ENCODE results near the gene VRK1. TPM values are rescaled to one million over a fixed set of nuclear protein-coding genes. Genes with fewer than 3 reads are reported as not detected.

Gene VRK1
- total RNA-seq, 1 experiment from 2014 or later, result 26.5 TPM

DNA sequence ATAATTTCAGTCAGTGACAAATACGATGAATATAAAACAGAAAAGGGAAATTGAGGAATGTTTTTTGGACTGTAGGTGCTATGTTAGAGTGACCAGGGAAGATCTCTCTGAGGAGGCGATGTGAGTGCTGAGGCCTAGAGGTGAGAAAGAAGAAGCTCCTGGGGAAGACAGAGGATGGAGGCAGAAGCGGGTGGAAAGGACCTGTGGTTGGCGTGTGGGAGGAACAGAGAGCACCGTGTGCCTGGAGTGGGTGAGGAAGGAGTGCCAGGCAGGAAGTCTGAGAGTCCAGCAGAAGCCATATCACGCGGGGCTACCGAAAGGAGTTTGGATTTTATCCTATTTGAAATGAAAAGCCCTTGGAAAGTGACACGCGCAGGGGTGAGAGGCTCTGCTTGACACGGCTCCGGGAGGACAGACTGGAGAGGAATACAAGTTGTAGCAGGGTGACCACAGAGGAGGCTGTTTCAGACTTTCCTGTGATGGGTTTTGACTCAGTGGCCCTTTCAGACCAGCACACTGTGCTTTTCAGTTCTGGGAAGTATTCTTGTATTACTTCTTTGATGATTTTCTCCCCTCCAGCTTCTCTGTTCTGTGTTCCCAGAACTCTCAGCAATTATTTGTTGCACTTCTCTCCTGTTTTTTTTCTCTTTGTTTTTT, 96.9 kb downstream of the VRK1 start:
- intact Hi-C loops (cut with micrococcal nuclease; ENCODE audit: unreplicated experiment), result no loop called here
- Histone ChIP-seq H3K27me3 (ENCODE audit: control insufficient read depth, insufficient read depth, low read length) (no peaks in the 10 kb centered on the region), H3K9me3 (ENCODE audit: control insufficient read depth, insufficient read depth, low read depth, low read length) (no peaks in the 10 kb centered on the region), H3K27ac (ENCODE audit: low read length) (no peak overlapping the region), H3K4me3 (ENCODE audit: low read depth in 2 of 2, low read length in 2 of 2) (no peak overlapping the region), H3K36me3 (ENCODE audit: control insufficient read depth, insufficient read depth, low read length) (no peaks in the 10 kb centered on the region), H3K4me1 (ENCODE audit: control insufficient read depth, insufficient read depth, low read length) (no peaks in the 10 kb centered on the region)
- no peak for DNase-seq (ENCODE audit: low read depth, low spot score)
- ATAC-seq, result no peak
- BruUV-seq (replicated peaks), result no TSS peak
- CTCF ChIA-PET, result no interaction called here
- in situ Hi-C loops (cut with HindIII; ENCODE audit: low pct_unique_long_range_greater_than_20kb, low sequenced_read_pairs), result no loop called here
- TF ChIP-seq TCF7L2 (IDR thresholded peaks at IDR 0.05; ENCODE audit: low read depth, low read length), result no peak
- POLR2A ChIA-PET, result no interaction called here

DNA sequence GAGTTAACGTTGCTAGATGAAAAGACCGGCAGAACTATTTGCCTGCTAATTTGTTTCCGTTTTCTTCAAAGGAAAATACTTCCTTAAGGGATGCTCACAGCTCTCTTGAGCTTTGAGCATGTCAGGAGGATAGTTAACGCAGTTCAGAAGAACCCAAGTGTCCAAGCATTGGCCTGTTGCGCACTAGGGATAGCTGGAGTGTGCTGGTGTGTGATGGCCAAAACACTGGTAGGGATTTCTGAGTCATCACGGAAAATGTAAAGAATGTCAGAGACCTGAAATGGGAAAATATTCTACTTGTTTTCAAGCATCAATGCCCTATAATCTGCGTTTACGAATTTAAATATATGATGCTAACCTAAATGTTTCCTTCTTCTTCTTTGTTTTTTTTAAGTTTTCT, 97.8 kb downstream of the VRK1 start:
- H3K4me3 ChIP-seq (ENCODE audit: low read depth in 2 of 2, low read length in 2 of 2), result no peak overlapping the region
- ATAC-seq (no peak), DNase-seq (ENCODE audit: low read depth, low spot score) (no peak)
- intact Hi-C loops (cut with micrococcal nuclease; ENCODE audit: unreplicated experiment), result no loop called here
- TF ChIP-seq SIN3A (IDR thresholded peaks at IDR 0.05; ENCODE audit: borderline replicate concordance, insufficient read depth, low read depth, low read length) (no peak), TCF7L2 (IDR thresholded peaks at IDR 0.05; ENCODE audit: low read depth, low read length) (no peak), POLR2AphosphoS5 (IDR thresholded peaks at IDR 0.05; ENCODE audit: low read depth, low read length) (no peak)
- TF ChIP-seq, protein P1, sequence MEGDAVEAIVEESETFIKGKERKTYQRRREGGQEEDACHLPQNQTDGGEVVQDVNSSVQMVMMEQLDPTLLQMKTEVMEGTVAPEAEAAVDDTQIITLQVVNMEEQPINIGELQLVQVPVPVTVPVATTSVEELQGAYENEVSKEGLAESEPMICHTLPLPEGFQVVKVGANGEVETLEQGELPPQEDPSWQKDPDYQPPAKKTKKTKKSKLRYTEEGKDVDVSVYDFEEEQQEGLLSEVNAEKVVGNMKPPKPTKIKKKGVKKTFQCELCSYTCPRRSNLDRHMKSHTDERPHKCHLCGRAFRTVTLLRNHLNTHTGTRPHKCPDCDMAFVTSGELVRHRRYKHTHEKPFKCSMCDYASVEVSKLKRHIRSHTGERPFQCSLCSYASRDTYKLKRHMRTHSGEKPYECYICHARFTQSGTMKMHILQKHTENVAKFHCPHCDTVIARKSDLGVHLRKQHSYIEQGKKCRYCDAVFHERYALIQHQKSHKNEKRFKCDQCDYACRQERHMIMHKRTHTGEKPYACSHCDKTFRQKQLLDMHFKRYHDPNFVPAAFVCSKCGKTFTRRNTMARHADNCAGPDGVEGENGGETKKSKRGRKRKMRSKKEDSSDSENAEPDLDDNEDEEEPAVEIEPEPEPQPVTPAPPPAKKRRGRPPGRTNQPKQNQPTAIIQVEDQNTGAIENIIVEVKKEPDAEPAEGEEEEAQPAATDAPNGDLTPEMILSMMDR (IDR thresholded peaks at IDR 0.05), result no peak
- TF ChIP-seq, protein P2, sequence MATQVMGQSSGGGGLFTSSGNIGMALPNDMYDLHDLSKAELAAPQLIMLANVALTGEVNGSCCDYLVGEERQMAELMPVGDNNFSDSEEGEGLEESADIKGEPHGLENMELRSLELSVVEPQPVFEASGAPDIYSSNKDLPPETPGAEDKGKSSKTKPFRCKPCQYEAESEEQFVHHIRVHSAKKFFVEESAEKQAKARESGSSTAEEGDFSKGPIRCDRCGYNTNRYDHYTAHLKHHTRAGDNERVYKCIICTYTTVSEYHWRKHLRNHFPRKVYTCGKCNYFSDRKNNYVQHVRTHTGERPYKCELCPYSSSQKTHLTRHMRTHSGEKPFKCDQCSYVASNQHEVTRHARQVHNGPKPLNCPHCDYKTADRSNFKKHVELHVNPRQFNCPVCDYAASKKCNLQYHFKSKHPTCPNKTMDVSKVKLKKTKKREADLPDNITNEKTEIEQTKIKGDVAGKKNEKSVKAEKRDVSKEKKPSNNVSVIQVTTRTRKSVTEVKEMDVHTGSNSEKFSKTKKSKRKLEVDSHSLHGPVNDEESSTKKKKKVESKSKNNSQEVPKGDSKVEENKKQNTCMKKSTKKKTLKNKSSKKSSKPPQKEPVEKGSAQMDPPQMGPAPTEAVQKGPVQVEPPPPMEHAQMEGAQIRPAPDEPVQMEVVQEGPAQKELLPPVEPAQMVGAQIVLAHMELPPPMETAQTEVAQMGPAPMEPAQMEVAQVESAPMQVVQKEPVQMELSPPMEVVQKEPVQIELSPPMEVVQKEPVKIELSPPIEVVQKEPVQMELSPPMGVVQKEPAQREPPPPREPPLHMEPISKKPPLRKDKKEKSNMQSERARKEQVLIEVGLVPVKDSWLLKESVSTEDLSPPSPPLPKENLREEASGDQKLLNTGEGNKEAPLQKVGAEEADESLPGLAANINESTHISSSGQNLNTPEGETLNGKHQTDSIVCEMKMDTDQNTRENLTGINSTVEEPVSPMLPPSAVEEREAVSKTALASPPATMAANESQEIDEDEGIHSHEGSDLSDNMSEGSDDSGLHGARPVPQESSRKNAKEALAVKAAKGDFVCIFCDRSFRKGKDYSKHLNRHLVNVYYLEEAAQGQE (IDR thresholded peaks at IDR 0.05; ENCODE audit: insufficient read depth in 1 of 2, low read depth in 2 of 2, low read length in 1 of 2), result no peak
- in situ Hi-C loops (cut with HindIII; ENCODE audit: low pct_unique_long_range_greater_than_20kb, low sequenced_read_pairs), result no loop called here
- CTCF ChIA-PET, result no interaction called here
- no peaks in the 10 kb centered on the region for H3K9me3 ChIP-seq (ENCODE audit: control insufficient read depth, insufficient read depth, low read depth, low read length)
- no peak overlapping the region for H3K27ac ChIP-seq (ENCODE audit: low read length)
- H3K27me3 ChIP-seq (ENCODE audit: control insufficient read depth, insufficient read depth, low read length), result no peaks in the 10 kb centered on the region
- no peaks in the 10 kb centered on the region for H3K4me1 ChIP-seq (ENCODE audit: control insufficient read depth, insufficient read depth, low read length)
- BruUV-seq (replicated peaks), result no TSS peak
- POLR2A ChIA-PET, result no interaction called here
- no peaks in the 10 kb centered on the region for H3K36me3 ChIP-seq (ENCODE audit: control insufficient read depth, insufficient read depth, low read length)

GRCh38 chr14:96895658-96896271, 98.6 kb downstream of the VRK1 start:
- TF ChIP-seq POLR2AphosphoS5 (IDR thresholded peaks at IDR 0.05; ENCODE audit: low read depth, low read length), result no peak
- no peak for TF ChIP-seq SIN3A (IDR thresholded peaks at IDR 0.05; ENCODE audit: borderline replicate concordance, insufficient read depth, low read depth, low read length)
- TF ChIP-seq, protein P1 (IDR thresholded peaks at IDR 0.05), result no peak
- TF ChIP-seq, protein P2 (IDR thresholded peaks at IDR 0.05; ENCODE audit: insufficient read depth in 1 of 2, low read depth in 2 of 2, low read length in 1 of 2), result no peak
- TF ChIP-seq TCF7L2 (IDR thresholded peaks at IDR 0.05; ENCODE audit: low read depth, low read length), result no peak
- DNase-seq (ENCODE audit: low read depth, low spot score) (no peak), ATAC-seq (no peak)
- intact Hi-C loops (cut with micrococcal nuclease; ENCODE audit: unreplicated experiment) (no loop called here), in situ Hi-C loops (cut with HindIII; ENCODE audit: low pct_unique_long_range_greater_than_20kb, low sequenced_read_pairs) (no loop called here)
- Histone ChIP-seq H3K27ac (ENCODE audit: low read length) (no peak overlapping the region), H3K27me3 (ENCODE audit: control insufficient read depth, insufficient read depth, low read length) (no peaks in the 10 kb centered on the region), H3K9me3 (ENCODE audit: control insufficient read depth, insufficient read depth, low read depth, low read length) (no peaks in the 10 kb centered on the region), H3K36me3 (ENCODE audit: control insufficient read depth, insufficient read depth, low read length) (no peaks in the 10 kb centered on the region), H3K4me3 (ENCODE audit: low read depth in 2 of 2, low read length in 2 of 2) (no peak overlapping the region), H3K4me1 (ENCODE audit: control insufficient read depth, insufficient read depth, low read length) (no peaks in the 10 kb centered on the region)
- no TSS peak for BruUV-seq (replicated peaks)
- ChIA-PET CTCF (no interaction called here), POLR2A (no interaction called here)

All from Panc1 (cell line).